Dermis microvascular lymphatic vessel endothelial cell (primary cell): ENCODE results near the gene PLEKHF1. TPM values are rescaled to one million over a fixed set of nuclear protein-coding genes. Genes with fewer than 3 reads are reported as not detected.
"Not testable (repeated sequence)": the region's sequence is repeated elsewhere in the genome, so short reads cannot be mapped to it uniquely, and the experiment has no call there.

ENCODE experiments used
- DNase-seq, 2 donors: peaks; one replicate each; pipeline versions ENCODE4 v3.0.0 to v3.0.0-alpha.2; 2010; ENCODE audit warnings: low read depth in 2 of 2
- total RNA-seq: library from RNA; depleted of rRNA; stranded (reverse); fragments of >200 nt; gene quantifications from 2 replicates; pipeline ENCODE4 v1.2.1, GENCODE V29; 2014

The PLEKHF1 gene
- total RNA-seq, 1 donor from 2014 or later = 4.1 TPM

- no peak for DNase-seq
Observed at GRCh38 chr19:29697523-29698261, 32.4 kb downstream of the PLEKHF1 start.

- DNase-seq = no peak
Observed at GRCh38 chr19:29699861-29700260, 34.6 kb downstream of the PLEKHF1 start.

- no peak for DNase-seq
Observed at GRCh38 chr19:29700498-29700897, 35.2 kb downstream of the PLEKHF1 start.

- no peak for DNase-seq
Observed at GRCh38 chr19:29702161-29702962, 37.1 kb downstream of the PLEKHF1 start.

GRCh38 chr19:29702963-29703320 is 37.7 kb downstream of the PLEKHF1 start:
- DNase-seq = no peak

GRCh38 chr19:29704562-29705558 is 39.6 kb downstream of the PLEKHF1 start:
- DNase-seq = no peak

- no peak for DNase-seq
Observed at GRCh38 chr19:29705706-29706105, 40.4 kb downstream of the PLEKHF1 start.

- no peak for DNase-seq
Observed at GRCh38 chr19:29706635-29707034, 41.4 kb downstream of the PLEKHF1 start.

GRCh38 chr19:29708554-29709439 is 43.5 kb downstream of the PLEKHF1 start:
- DNase-seq = no peak

GRCh38 chr19:29709440-29709798 is 44.2 kb downstream of the PLEKHF1 start:
- DNase-seq = not testable (repeated sequence)

- no peak for DNase-seq
Observed at GRCh38 chr19:29711584-29712132, 46.4 kb downstream of the PLEKHF1 start.

GRCh38 chr19:29712744-29713516 is 47.7 kb downstream of the PLEKHF1 start:
- no peak for DNase-seq

GRCh38 chr19:29714371-29714952 is 49.2 kb downstream of the PLEKHF1 start:
- no peak for DNase-seq

GRCh38 chr19:29714953-29715700 is 49.9 kb downstream of the PLEKHF1 start, which contains the start of gene C19orf12:
Gene C19orf12, minus strand, starts transcription at chr19:29715261. Its CDS starts 6,848 bp downstream, at chr19:29708413.
- DNase-seq = peak in 1 of 2 donors; percentile 56

GRCh38 chr19:29715701-29716581 is 50.7 kb downstream of the PLEKHF1 start:
- no peak for DNase-seq

- no peak for DNase-seq
Observed at GRCh38 chr19:29717051-29717450, 51.8 kb downstream of the PLEKHF1 start.

- peak in 1 of 2 donors; percentile 12 for DNase-seq
Observed at GRCh38 chr19:29724102-29724641, 58.9 kb downstream of the PLEKHF1 start.
